Stimulated activated CD4-positive, alpha-beta T cell treated with anti-CD3 and anti-CD28 coated beads, Interleukin-12 subunit alpha, Interleukin-12 subunit beta, amount 100 ng/mL, for 24 hours (primary cell): Measurements from ENCODE around the gene KRTAP1-5.
"Not testable (repeated sequence)": the region's sequence is repeated elsewhere in the genome, so short reads cannot be mapped to it uniquely, and the experiment has no call there.

Experiments
- DNase-seq, 2 experiments: peaks; one replicate each; pipeline ENCODE4 v3.0.0-alpha.2; 2020; ENCODE audit warnings: low read depth in 2 of 2

KRTAP1-5 gene

GRCh38 chr17:41026715-41027471 lies at the start of gene KRTAP1-5:
TSS of gene KRTAP1-5 (minus strand) at chr17:41027208. CDS start at chr17:41027155, 53 bp downstream.
- no peak for DNase-seq

DNA sequence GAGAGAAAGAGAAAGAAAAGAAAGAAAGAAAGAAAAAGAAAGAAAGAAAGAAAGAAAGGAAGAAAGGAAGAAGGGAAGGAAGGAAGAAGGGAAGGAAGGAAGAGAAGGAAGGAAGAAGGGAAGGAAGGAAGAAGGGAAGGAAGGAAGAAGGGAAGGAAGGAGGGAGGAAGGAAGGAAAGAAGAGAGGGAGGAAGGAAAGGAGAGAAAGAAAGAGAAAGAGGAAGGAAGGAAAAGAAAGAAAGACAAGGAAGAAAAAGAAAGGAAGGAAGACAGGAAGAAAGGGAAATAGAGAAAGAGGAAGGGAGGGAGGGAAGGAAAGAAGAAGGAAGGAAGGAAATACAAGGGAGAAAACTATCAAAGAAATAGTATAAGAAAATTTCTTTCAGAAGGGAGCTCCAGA lies 49.8 kb upstream of the KRTAP1-5 start:
- no peak for DNase-seq

- DNase-seq = no peak
These were observed 46.7 kb upstream of the KRTAP1-5 start for GRCh38 chr17:41073676-41074075.

- no peak for DNase-seq
These were observed 44.8 kb upstream of the KRTAP1-5 start for GRCh38 chr17:41071606-41072360.

GRCh38 chr17:41069031-41069430 lies 42.0 kb upstream of the KRTAP1-5 start:
- no peak for DNase-seq

GRCh38 chr17:41067281-41067680 lies 40.3 kb upstream of the KRTAP1-5 start:
- no peak for DNase-seq

GRCh38 chr17:41065829-41066624 lies 39.0 kb upstream of the KRTAP1-5 start, which contains the start of gene KRTAP2-4:
TSS of gene KRTAP2-4 (minus strand) at chr17:41065879. CDS start at chr17:41065845, 34 bp downstream.
- DNase-seq = no peak

GRCh38 chr17:41065016-41065689 lies 38.1 kb upstream of the KRTAP1-5 start:
- DNase-seq = not testable (repeated sequence)

- no peak for DNase-seq
These were observed 37.3 kb upstream of the KRTAP1-5 start for GRCh38 chr17:41064301-41064700.

DNA sequence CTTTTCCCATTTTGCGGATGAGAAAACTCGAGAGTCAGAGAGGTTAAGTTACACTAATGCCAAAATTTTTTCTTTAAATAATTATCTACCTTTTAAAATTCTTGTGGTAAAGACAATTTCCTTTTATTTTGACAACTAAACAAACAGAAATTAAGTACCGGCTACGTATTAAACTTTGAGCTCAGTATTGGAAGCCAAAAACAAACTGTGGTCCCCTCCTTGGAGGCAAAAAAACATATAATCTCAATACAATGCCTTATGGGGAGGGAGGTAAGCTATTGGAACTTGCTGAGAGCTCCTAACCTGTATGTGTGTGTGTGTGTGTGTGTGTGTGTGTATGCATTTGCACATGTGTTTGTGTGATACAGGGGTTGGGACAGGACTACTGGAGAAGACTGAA lies 36.4 kb upstream of the KRTAP1-5 start:
- DNase-seq = no peak

- no peak for DNase-seq
These were observed 35.0 kb upstream of the KRTAP1-5 start for GRCh38 chr17:41061964-41062363.

DNA sequence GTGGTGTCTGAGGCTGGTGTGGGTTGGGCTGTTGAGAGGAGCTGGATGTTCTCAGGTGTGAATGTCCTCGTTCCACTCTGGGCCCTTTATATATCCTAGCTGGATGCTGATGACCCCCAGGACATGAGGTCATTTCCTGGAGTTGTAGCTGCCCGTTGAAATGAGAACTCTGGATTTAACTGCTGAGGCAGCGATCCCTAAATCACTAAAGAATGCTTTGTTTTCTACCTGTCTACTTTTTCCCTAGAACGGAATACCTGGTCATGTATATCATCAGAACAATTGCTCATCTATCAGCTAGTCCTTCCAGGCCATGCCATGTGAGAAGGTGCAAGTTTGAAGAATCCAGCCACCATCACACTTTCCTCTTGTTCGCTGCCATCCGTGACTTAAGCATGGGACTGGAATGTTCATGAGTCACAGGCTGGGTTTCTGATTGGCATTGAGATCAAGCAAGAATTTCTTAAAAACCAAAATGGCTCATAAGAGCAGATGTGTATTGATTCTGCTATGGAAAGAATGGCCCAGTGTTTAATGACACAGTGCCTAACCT lies 33.1 kb upstream of the KRTAP1-5 start, which contains the start of gene KRTAP2-3:
Gene KRTAP2-3 (minus strand): TSS at position 63 of the 553 bp plus-strand sequence. CDS start 64 bp downstream, outside the sequence.
- DNase-seq = no peak

- not testable (repeated sequence) for DNase-seq
These were observed 32.5 kb upstream of the KRTAP1-5 start for GRCh38 chr17:41059276-41060051.

- no peak for DNase-seq
These were observed 31.7 kb upstream of the KRTAP1-5 start for GRCh38 chr17:41058741-41059140.

GRCh38 chr17:41057547-41057946 lies 30.5 kb upstream of the KRTAP1-5 start:
- no peak for DNase-seq

DNA sequence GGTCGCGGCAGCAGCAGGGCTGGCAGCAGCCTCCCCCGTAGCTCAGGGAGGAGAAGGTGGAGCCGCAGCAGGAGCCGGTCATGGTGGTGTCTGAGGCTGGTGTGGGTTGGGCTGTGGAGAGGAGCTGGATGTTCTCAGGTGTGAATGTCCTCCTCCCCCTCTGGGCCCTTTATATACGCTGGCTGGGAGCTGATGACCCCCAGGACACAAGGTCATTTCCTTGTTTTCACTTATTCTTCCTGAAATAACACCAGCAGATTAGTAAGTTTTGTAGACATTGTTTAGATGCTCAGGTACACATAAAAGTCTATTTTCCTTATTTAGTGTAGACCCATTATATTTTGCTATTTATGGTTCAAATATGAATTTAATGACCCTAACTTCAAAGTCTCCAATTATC lies 28.1 kb upstream of the KRTAP1-5 start, which contains the start of gene KRTAP2-2:
Gene KRTAP2-2 (minus strand): TSS at position 101 of the 400 bp plus-strand sequence. CDS start 19 bp downstream, at position 82.
- DNase-seq = not testable (repeated sequence)

- not testable (repeated sequence) for DNase-seq
These were observed 27.5 kb upstream of the KRTAP1-5 start for GRCh38 chr17:41054556-41054955.

DNA sequence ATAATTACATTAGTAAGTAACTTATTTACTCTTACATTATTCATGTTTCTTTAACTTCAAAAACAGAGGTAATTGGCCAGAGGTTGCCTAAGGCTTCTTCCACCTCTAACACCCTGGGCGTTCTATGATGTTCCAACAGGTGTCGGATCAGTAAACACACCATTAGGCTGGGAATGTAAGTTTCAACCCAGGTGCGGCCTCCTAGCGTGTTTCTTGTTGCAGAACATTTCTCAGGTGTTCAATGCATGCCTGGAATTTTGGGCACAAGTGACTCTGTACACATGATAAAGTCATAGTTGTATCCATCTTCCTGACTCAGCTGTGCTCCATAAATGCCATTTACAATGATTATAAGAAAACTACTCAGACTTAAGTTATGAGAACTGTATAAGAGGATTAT lies 27.0 kb upstream of the KRTAP1-5 start:
- DNase-seq = no peak

- DNase-seq = no peak
These were observed 25.6 kb upstream of the KRTAP1-5 start for GRCh38 chr17:41052566-41052965.

- no peak for DNase-seq
These were observed 22.1 kb upstream of the KRTAP1-5 start for GRCh38 chr17:41049110-41049509.
